Midbrain (tissue), 1 donor: Measurements from ENCODE around the gene GUCY1A1.

Source experiments
- DNase-seq: peaks from one replicate; lab custom pipeline; 2025; lab: John Stamatoyannopoulos, UW

Gene GUCY1A1

DNA sequence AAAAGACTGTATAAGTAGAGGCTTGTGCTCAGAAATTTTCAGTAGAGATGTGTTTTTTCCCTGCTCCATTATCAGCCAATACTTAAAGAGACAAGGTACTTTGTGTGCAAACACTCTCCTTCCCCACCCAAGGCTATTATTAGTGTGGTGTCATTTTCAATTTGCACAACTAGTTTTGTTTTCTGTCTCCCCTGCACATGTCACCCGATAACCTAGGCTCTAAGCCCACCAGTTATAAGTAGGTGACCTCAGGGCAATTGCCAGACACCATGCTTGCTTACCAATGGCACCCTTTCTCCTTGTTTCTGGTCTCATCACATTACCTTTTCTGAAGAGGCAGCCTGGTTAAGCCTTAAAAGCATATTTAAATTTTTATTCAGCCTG lies 8.0 kb upstream of the GUCY1A1 start:
- no peak for DNase-seq

DNA sequence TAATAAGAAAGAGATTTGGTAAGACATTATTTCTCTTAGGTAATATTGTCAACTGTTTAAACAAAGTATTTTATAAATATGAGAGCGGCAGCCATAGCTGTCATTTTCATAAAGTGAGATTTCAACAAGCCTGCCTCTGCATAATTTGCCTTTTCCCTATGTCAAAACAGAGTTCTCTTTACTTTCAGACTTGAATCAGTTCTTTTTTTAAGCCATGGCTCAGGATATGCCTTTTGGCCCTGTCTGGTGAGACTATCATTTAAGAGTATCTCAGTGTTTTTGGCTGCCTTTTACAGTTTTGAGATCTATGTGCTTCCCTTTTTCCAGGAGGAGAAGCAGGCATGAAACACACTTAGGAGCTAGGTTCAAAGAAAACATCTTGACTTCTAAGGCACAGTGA lies 7.5 kb upstream of the GUCY1A1 start:
- no peak for DNase-seq

- no peak for DNase-seq
Measured at GRCh38 chr4:155660436-155660835, 6.2 kb upstream of the GUCY1A1 start.

DNA sequence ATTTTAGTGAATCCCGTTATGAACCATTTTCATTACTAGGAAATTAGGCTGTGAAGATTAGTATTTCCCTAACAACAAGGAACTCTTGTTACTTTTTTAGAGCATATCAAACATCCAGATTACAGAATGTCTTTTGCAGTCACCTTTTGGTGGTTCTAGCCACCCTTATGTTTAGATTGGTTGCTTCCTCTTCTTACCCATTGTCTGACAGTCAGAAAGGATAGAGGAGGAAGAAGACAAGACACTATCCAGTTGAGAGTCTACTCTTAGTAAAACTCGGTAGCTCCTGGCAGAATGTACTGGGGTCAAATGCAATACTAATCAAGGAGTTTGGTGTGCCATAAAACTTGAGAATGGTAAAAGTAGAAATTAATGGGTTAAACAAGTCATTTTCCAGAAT lies 1.6 kb upstream of the GUCY1A1 start:
- no peak for DNase-seq

DNA sequence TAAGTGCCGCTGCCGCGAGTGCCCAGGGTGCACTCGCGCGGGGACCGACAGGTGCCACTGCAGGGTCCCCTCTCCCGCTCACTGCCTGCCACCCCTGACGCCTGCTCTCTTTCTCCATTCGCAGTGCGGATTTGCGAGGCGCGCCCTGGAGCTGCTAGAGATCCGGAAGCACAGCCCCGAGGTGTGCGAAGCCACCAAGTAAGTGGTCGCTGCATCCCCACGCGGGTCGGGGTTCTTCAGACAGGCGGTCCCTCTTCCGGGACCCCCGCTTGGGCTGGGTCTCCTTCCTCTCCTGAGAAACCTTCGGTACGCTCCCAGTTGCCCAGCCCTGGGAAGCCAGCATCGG lies 547 bp downstream of the GUCY1A1 start:
- DNase-seq = peak; percentile 36

GRCh38 chr4:155667568-155668511 lies 1.2 kb downstream of the GUCY1A1 start:
- DNase-seq = peak; percentile 14

DNA sequence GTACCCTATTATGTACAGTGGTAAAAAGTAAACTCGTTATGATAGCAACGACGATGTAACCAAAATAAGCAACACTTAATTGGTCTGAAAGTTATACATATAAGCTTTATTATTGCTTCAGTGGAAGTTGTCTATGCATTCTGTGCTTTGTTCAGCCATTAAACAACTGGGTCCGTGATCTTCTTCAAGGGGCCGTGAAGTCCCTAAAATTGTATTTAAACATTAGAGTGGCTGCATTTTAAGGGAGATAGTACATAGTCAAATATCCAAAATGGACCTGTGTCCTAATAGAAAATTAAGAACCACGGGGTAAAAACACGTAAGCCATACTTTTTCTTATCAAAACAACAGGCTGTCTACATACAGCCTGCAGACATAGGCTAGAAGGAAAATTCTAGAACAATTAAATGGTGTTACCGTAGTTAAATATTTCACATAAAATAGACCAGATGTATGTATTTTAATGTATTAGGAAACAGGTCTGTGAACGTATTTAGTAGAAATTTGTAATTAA lies 2.1 kb downstream of the GUCY1A1 start:
- DNase-seq = no peak

GRCh38 chr4:155672342-155672741 lies 5.7 kb downstream of the GUCY1A1 start:
- DNase-seq = no peak

- DNase-seq = no peak
Measured at GRCh38 chr4:155673453-155673979, 6.9 kb downstream of the GUCY1A1 start.

DNA sequence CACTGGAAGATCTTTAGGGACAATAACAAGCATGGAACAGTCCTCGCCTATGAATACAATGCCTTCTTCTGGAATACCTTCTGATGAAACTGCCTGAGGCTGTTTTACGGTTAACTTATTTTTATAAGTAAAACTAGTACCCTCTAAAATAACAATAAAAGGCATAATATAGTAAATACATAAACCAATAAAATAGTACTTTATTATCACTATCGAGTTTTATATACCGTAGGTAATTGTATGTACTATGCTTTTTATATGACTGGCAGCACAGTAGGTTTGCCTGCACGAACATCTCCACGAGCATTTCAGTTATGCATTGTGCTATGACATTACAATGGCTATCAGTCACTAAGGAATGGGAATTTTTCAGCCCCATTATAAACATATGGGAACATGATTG lies 8.0 kb downstream of the GUCY1A1 start:
- DNase-seq = no peak

GRCh38 chr4:155675709-155676429 lies 9.2 kb downstream of the GUCY1A1 start:
- DNase-seq = no peak

- no peak for DNase-seq
Measured at GRCh38 chr4:155676430-155676825, 9.8 kb downstream of the GUCY1A1 start.

GRCh38 chr4:155678011-155678410 lies 11.4 kb downstream of the GUCY1A1 start:
- DNase-seq = no peak

DNA sequence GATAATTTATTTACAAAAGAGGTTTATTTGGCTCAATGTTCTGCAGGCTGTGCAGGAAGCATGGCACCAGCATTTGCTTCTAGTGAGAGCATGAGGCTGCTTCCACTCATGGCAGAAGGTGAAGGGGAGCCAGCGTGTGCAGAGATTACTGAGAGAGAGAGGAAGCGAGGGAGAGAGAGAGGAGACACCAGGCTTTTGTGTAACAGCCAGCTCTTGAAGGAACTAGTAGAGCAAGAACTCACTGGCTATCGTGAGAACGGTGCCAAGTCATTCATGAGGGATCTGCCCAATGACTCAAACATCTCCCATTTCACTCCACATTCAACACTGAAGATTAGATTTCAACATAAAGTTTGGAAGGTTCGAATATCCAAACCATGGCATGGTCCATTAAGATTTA lies 12.7 kb downstream of the GUCY1A1 start:
- no peak for DNase-seq

GRCh38 chr4:155681886-155682285 lies 15.2 kb downstream of the GUCY1A1 start:
- DNase-seq = no peak

DNA sequence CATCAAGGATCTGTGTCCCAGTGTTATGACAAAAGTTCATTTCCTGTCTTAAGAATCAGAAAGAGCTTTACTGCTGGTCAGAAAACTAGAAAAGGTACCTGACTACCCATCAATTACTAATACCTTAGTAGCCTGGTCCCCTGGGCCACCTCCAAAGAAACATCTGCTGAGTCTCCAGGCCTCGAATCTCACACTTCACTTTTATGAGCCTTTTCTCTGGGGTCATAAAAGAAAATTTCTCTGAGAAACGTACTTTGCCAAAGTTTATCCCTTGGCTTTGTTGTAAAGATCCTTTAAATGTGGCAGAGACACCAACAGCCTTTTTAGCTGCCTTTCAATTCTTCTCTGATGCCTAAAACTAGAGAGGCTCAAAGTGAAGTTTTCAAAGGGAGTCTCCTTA lies 17.8 kb downstream of the GUCY1A1 start:
- DNase-seq = no peak

GRCh38 chr4:155684892-155685541 lies 18.4 kb downstream of the GUCY1A1 start:
- DNase-seq = no peak

DNA sequence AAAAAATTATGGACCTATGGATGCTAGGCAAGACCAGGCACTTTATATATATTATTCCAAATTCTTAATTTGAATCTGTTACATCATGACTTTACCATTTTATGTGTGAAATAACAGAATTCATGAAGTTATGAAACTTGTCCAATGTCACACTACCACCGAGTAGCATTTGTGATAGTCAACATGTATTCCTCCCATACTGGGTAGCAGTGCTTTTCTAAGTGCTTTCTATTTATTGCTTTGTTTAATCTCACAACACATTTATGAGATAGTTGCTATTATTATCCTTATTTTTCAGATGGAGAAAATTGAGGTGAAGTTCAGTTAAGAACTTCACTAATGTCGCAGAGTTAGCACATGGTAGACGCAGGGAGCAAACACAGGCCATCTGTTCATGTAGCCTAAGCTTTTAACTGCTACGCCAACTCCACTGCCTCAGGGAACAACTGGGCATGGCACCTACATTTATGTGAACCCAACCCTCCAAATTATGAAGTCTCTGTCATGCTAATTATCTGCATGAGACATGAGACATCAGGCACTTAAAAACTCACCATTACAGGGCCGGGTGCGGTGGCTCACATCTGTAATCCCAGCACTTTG lies 20.8 kb downstream of the GUCY1A1 start:
- DNase-seq = no peak

DNA sequence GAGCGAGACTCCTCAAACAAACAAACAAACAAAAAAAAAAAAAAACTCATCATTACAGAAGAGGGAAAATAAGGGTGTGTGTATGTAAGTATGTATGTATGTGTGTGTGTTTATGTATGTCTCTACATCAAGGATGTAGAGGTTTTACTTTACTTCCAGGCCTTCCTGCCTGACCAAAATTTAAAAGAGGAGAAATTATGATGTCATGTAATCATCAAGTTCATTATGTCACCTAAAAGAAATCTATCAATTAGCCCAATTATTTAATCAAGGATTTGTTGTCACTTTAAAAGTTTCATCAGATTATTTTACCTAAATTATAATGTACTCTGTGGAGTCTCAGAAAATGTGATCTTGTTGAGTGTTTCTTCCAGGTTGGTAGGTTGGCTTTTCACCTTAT lies 21.6 kb downstream of the GUCY1A1 start:
- DNase-seq = no peak

- no peak for DNase-seq
Measured at GRCh38 chr4:155688860-155689259, 22.2 kb downstream of the GUCY1A1 start.

DNA sequence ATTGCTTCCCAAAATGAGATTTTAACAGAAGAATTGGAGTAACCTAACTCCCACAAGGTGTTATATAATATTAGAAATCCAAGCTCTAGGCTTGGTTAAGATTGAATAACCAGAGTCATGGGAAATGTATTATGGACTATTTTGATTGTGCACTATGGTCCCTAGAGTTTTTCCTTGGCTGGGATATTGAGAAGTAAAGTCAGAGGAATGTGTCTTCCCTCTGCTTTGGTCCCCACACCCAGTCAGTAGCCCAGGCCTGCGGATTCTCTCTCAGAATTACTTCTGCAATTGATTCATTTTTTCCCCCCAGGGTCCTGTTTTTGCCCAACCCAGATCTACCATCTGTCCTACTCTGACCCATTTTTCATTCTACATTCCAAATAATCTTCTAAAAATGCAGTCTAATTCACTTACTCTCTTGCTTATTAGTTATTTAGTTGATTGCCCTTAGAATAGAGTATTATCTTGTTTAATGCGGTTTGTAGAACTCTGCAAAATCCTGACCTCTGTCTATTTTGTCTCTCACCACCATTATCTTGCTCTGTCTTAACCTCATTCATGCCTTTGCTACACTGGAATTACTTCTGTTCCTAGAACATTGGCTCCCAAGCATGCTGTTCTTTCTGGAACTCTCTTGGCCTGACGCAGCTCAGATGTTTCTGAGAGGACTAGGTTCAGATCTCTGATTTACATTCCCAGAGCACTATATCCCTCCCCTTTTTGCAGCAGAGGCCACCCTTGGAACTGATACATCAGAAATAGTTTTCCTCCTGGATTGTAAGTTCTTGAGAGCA lies 23.6 kb downstream of the GUCY1A1 start:
- no peak for DNase-seq
